HFF-Myc (cell line): ENCODE results near the gene NELL1.

Source experiments
- DNase-seq: peaks from one replicate; pipeline ENCODE4 v3.0.0-alpha.2; 2011; ENCODE audit warnings: low read depth; ENCODE audit errors: extremely low read depth
- H3K4me3 ChIP-seq: replicated peaks from 2 replicates; pipeline ENCODE4 v1.5.1; 2011; ENCODE audit warnings: low read depth, mild to moderate bottlenecking, control low read depth, low read length
- TF ChIP-seq, protein P1 (sequence below): IDR thresholded peaks from 2 replicates; pipeline ENCODE4 v1.5.1; 2012; ENCODE audit warnings: mild to moderate bottlenecking, low read depth, low read length, control low read depth; ENCODE audit errors: missing control alignments

NELL1 gene

DNA sequence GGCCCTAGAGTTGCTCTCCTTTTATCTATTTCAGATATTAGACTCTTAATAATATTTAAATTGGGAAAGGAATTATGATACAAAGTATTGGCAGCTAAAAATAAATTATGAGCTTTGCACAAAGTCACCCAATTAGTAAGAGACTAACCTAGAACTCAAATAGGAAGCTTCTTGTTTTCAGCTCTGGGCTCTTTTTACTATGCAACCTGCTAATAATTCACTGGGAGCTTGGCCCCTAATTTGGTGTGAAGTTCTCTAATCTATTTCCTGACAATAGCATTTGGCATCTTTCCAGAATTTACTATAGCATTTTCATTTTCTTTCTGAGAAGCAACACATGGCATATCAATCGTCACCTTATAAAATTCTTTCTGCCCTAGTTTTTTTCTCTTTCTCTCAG lies 795.8 kb downstream of the NELL1 start:
- no peak for DNase-seq
- TF ChIP-seq, protein P1, sequence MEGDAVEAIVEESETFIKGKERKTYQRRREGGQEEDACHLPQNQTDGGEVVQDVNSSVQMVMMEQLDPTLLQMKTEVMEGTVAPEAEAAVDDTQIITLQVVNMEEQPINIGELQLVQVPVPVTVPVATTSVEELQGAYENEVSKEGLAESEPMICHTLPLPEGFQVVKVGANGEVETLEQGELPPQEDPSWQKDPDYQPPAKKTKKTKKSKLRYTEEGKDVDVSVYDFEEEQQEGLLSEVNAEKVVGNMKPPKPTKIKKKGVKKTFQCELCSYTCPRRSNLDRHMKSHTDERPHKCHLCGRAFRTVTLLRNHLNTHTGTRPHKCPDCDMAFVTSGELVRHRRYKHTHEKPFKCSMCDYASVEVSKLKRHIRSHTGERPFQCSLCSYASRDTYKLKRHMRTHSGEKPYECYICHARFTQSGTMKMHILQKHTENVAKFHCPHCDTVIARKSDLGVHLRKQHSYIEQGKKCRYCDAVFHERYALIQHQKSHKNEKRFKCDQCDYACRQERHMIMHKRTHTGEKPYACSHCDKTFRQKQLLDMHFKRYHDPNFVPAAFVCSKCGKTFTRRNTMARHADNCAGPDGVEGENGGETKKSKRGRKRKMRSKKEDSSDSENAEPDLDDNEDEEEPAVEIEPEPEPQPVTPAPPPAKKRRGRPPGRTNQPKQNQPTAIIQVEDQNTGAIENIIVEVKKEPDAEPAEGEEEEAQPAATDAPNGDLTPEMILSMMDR: no peak

DNA sequence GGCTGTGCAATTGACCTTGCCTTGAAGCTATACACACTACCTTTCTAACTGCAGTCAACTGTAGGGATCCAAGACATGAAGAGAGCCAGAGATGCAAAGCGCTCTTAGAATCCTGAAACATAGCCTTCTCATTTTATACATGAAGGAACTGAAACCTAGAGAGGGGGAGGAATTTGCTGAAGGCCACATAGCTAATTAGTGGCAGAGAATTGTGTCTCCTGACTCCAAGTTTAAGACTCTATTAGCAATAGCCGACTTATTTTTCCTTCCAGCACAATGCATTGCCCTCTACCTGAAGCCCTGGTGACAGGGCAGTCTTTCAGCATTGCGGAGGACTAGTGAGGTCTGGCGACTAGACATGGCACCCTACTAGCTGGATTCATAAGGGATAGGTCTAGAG lies 796.5 kb downstream of the NELL1 start:
- no peak for DNase-seq
- TF ChIP-seq, protein P1: no peak
- H3K4me3 ChIP-seq: no peak overlapping the region

More for the DNA sequence above, 795.8 kb downstream of the NELL1 start:
- no peak overlapping the region for H3K4me3 ChIP-seq

- DNase-seq: no peak
- TF ChIP-seq, protein P1: no peak
These were observed 801.1 kb downstream of the NELL1 start for GRCh38 chr11:21470521-21470920.

DNA sequence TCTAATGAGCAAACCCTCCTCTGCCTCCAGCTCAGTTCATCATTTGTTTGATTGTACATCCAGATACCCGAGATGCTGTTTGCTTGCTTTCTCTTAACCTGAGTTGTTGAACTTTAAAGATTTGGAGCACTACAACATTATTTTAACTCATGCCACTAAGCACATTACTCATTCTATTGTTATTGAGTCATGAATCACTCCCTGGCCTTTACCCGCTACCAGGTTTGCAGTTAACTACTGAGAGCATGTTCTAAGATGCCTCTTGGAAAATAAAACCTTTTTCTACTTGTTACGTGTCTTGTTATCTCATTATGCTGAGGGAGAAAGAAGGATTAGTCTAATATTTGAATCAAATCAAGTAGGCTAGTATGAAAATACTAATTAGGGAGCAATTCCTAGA lies 802.9 kb downstream of the NELL1 start:
- TF ChIP-seq, protein P1: no peak
- H3K4me3 ChIP-seq: no peak overlapping the region
- DNase-seq: no peak

More at GRCh38 chr11:21470521-21470920, 801.1 kb downstream of the NELL1 start:
- no peak overlapping the region for H3K4me3 ChIP-seq

DNA sequence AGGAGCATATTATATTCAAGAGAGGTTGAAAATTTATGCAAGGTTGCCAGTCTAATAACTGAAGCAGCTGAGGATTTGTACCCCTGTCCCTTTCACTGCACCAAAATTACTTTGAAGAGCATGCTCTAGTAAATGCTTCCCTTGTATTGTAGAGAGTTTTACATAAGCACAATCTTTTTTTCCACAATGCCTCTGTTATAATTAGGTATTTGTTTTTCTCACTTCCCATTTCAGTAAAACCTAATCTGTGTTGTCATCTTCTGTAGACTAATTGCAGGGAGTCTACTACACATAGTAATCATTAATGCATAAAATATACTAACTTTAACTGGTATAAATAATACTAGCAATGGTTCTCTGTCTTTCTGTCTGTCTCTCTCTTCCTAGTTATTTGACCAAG lies 805.1 kb downstream of the NELL1 start:
- TF ChIP-seq, protein P1: no peak
- H3K4me3 ChIP-seq: no peak overlapping the region
- DNase-seq: no peak

DNA sequence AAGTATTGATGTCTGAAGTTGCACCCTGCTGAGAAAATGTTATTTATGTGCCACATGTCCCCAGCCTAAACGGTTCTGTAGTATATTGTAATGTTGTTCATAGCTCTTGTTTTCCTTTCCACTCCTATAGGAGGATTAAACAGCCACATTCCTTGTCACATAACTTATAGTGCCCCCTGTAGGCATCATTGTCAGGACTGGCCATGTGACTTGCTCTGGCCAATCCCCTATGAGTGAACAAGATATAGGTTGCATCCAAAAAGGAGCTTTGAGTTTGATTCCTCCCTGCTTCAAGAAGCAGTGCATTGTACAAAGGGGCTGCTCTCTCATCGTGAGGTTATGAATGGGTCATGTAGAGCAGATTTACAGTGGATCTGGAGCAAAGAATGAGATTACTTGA lies 805.9 kb downstream of the NELL1 start:
- TF ChIP-seq, protein P1: no peak
- no peak for DNase-seq
- H3K4me3 ChIP-seq: no peak overlapping the region

DNA sequence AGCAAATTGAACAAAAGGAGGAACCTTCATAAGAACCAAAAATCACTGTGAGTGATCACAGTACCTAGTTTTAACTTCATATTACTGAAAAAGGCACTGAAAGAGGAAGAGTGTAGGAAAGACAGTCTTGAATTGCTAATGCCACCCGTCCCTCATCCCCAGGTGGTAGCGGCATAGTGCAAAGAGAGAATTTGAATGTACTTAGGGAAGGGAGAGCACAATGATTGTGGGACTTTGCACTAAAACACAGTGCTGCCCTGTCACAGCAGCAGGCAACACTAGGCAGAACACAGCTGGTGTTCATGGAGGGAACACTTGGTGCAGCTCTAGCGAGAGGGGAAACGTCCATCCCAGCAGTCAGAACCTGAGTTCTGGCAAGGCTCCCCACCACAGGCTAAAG lies 807.2 kb downstream of the NELL1 start:
- no peak overlapping the region for H3K4me3 ChIP-seq
- no peak for DNase-seq
- TF ChIP-seq, protein P1: no peak
